Body of pancreas (tissue), 4 donors: ENCODE measurements around the gene MGMT. TPM values are rescaled to one million over a fixed set of nuclear protein-coding genes. Genes with fewer than 3 reads are reported as not detected.

ENCODE experiments used
- ATAC-seq: fragments of 150-250 bp; one replicate; pipeline ENCODE4 v1.9.1; 2016
- DNase-seq, 4 donors: peaks; one replicate each; pipeline ENCODE4 v3.0.0-alpha.2; 2019
- H3K27ac ChIP-seq, 4 donors: fragments of 200-600 bp; sonication (generic); 1 replicate in 3 of 4; 2 replicates in 1 of 4; pipeline versions ENCODE4 v1.5.1 to v1.6.1; 2016 to 2019; ENCODE audit warnings: mild to moderate bottlenecking in 1 of 4, mixed read lengths in 1 of 4, moderate library complexity in 1 of 4
- H3K27me3 ChIP-seq, 2 donors: fragments of 200-600 bp; sonication (generic); one replicate each; pipeline ENCODE4 v1.6.0; 2016; ENCODE audit warnings: mild to moderate bottlenecking in 1 of 2
- H3K36me3 ChIP-seq, 2 donors: fragments of 200-600 bp; sonication (generic); replicated peaks in 1 of 2; 2 replicates each; pipeline ENCODE4 v1.5.1; 2016; ENCODE audit warnings: low read depth in 2 of 2; ENCODE audit not compliant: insufficient read depth in 1 of 2
- H3K4me1 ChIP-seq: fragments of 200-600 bp; sonication (generic); one replicate; pipeline ENCODE4 v1.6.0; 2016
- H3K4me3 ChIP-seq, 2 donors: fragments of 200-600 bp; sonication (generic); 1 replicate in 1 of 2; 2 replicates in 1 of 2; pipeline ENCODE4 v1.5.1; 2016 to 2019
- H3K9me3 ChIP-seq, 3 donors: fragments of 200-600 bp; sonication (generic); 1 replicate in 2 of 3; 2 replicates in 1 of 3; pipeline ENCODE4 v1.5.1; 2016
- POLR2A ChIP-seq, 3 donors: fragments of 450-650 bp; IDR thresholded peaks; one replicate each; pipeline ENCODE4 v1.6.1; 2016; ENCODE audit warnings: antibody characterized with exemption in 3 of 3, mild to moderate bottlenecking in 2 of 3
- WGBS, 2 donors: methylation state at CpG; one replicate each; pipeline ENCODE4 v1.1.5; 2017; 5-methylcytosine and 5-hydroxymethylcytosine counted together
- intact Hi-C: fragments of 100-400 bp; cut with DNase I; formaldehyde crosslinking; loops from one replicate; pipeline ENCODE4 v1.15.1; 2023
- total RNA-seq, 2 donors: library from RNA; depleted of rRNA; stranded (reverse); fragments of >200 nt; gene quantifications; one replicate each; pipeline ENCODE4 v1.1.0, GENCODE V29; 2016
- TF ChIP-seq, protein P1 (sequence below), 7 experiments: fragments of 450-650 bp in 4 of 7; fragments of 200-600 bp in 3 of 7; sonication (generic) in 3 of 7; IDR thresholded peaks; one replicate each; pipeline ENCODE4 v1.5.1; 2016 to 2019; ENCODE audit warnings: antibody characterized with exemption in 7 of 7

Gene MGMT
- total RNA-seq, 2 donors from 2014 or later = 13.7 to 25.4 TPM

DNA sequence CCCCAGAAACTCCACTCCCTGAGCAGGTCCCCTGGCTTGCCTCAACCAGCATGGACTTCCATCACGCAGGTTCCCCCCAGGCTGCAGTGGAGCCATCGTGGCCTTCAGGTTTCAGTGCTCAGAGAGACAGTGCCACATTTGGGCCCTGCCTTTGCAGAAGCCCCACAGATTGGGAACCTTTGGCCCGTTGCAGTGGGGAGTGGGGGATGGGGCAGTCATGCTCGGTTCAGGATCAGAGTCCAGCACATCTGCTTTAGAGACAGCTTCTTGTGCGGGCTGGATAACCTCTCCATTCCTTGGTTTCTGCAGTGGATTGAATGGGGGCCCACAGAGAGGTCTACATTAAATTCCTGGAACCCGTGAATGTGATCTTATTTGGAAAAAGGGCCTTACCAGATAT is 313.2 kb downstream of the MGMT start:
- H3K4me1 ChIP-seq = no peaks in the 10 kb centered on the region
- DNase-seq = no peak
- ATAC-seq = no peak
- no peak overlapping the region for H3K4me3 ChIP-seq
- no peaks in the 10 kb centered on the region for H3K9me3 ChIP-seq
- TF ChIP-seq, protein P1, sequence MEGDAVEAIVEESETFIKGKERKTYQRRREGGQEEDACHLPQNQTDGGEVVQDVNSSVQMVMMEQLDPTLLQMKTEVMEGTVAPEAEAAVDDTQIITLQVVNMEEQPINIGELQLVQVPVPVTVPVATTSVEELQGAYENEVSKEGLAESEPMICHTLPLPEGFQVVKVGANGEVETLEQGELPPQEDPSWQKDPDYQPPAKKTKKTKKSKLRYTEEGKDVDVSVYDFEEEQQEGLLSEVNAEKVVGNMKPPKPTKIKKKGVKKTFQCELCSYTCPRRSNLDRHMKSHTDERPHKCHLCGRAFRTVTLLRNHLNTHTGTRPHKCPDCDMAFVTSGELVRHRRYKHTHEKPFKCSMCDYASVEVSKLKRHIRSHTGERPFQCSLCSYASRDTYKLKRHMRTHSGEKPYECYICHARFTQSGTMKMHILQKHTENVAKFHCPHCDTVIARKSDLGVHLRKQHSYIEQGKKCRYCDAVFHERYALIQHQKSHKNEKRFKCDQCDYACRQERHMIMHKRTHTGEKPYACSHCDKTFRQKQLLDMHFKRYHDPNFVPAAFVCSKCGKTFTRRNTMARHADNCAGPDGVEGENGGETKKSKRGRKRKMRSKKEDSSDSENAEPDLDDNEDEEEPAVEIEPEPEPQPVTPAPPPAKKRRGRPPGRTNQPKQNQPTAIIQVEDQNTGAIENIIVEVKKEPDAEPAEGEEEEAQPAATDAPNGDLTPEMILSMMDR (IDR thresholded peaks at IDR 0.05) = no peak
- no peak for TF ChIP-seq POLR2A (IDR thresholded peaks at IDR 0.05)
- intact Hi-C loops = no loop called here
- H3K36me3 ChIP-seq = no peaks in the 10 kb centered on the region
- 82 to 88% methylated on average over 6 of the region's 6 CpGs for WGBS, 2 donors
- H3K27me3 ChIP-seq = no peaks in the 10 kb centered on the region
- no peak overlapping the region for H3K27ac ChIP-seq

GRCh38 chr10:129780901-129781795 is 314.1 kb downstream of the MGMT start:
- Histone ChIP-seq H3K9me3 (no peaks in the 10 kb centered on the region), H3K36me3 (no peaks in the 10 kb centered on the region), H3K4me1 (no peaks in the 10 kb centered on the region), H3K4me3 (no peak overlapping the region), H3K27me3 (no peaks in the 10 kb centered on the region), H3K27ac (no peak overlapping the region)
- no peak for DNase-seq
- WGBS, 2 donors = 93 to 97% methylated on average over 14 to 20 of the region's 20 CpGs
- intact Hi-C loops = no loop called here
- TF ChIP-seq POLR2A (IDR thresholded peaks at IDR 0.05) = no peak
- TF ChIP-seq, protein P1 (IDR thresholded peaks at IDR 0.05) = no peak
- no peak for ATAC-seq

- ATAC-seq = no peak
- no peaks in the 10 kb centered on the region for H3K36me3 ChIP-seq
- TF ChIP-seq, protein P1 (IDR thresholded peaks at IDR 0.05) = no peak
- TF ChIP-seq POLR2A (IDR thresholded peaks at IDR 0.05) = no peak
- no peak overlapping the region for H3K27ac ChIP-seq
- WGBS, 2 donors = 63 to 81% methylated on average over 6 of the region's 6 CpGs
- no peak for DNase-seq
- no peaks in the 10 kb centered on the region for H3K9me3 ChIP-seq
- intact Hi-C loops = no loop called here
- H3K4me3 ChIP-seq = no peak overlapping the region
- no peaks in the 10 kb centered on the region for H3K27me3 ChIP-seq
- H3K4me1 ChIP-seq = no peaks in the 10 kb centered on the region
These were observed 317.2 kb downstream of the MGMT start for GRCh38 chr10:129784291-129784690.

- H3K36me3 ChIP-seq = no peaks in the 10 kb centered on the region
- no peak overlapping the region for H3K4me3 ChIP-seq
- DNase-seq (no peak), ATAC-seq (no peak)
- WGBS, 2 donors = 70 to 72% methylated on average over 12 to 13 of the region's 13 CpGs
- no peak overlapping the region for H3K27ac ChIP-seq
- intact Hi-C loops = no loop called here
- no peaks in the 10 kb centered on the region for H3K4me1 ChIP-seq
- no peak for TF ChIP-seq POLR2A (IDR thresholded peaks at IDR 0.05)
- H3K27me3 ChIP-seq = no peaks in the 10 kb centered on the region
- no peaks in the 10 kb centered on the region for H3K9me3 ChIP-seq
These were observed 317.9 kb downstream of the MGMT start for GRCh38 chr10:129784891-129785290.

GRCh38 chr10:129785536-129785981 is 318.5 kb downstream of the MGMT start:
- WGBS, 2 donors = 81 to 85% methylated on average over 12 to 16 of the region's 16 CpGs
- Histone ChIP-seq H3K4me3 (no peak overlapping the region), H3K4me1 (no peaks in the 10 kb centered on the region), H3K27ac (no peak overlapping the region), H3K36me3 (no peaks in the 10 kb centered on the region), H3K9me3 (peaks cover 0 to 5% (median 0%) of the 10 kb centered on the region in 3 donors), H3K27me3 (no peaks in the 10 kb centered on the region)
- DNase-seq (no peak), ATAC-seq (no peak)
- intact Hi-C loops = no loop called here
- TF ChIP-seq POLR2A (IDR thresholded peaks at IDR 0.05) = no peak
- TF ChIP-seq, protein P1 (IDR thresholded peaks at IDR 0.05) = no peak
